Astrocyte (in vitro differentiated cells and primary cell): ENCODE results near the gene ANO6. TPM values are rescaled to one million over a fixed set of nuclear protein-coding genes. Genes with fewer than 3 reads are reported as not detected.

Experiments
- DNase-seq: peaks from one replicate; pipeline ENCODE4 v3.0.0-alpha.2; 2010; ENCODE audit warnings: low read depth
- FAIRE-seq: peaks from 2 replicates; lab custom pipeline; 2011; peaks lifted over from hg19 to GRCh38; lab: Jason Lieb, UNC
- H2AFZ ChIP-seq: 2 replicates; pipeline ENCODE4 v1.6.0; 2012; ENCODE audit warnings: low read depth, low read length, inconsistent platforms
- H3K27ac ChIP-seq: 2 replicates; pipeline ENCODE4 v1.5.1; 2011; ENCODE audit warnings: low read depth, low read length, inconsistent platforms
- H3K27me3 ChIP-seq: 2 replicates; pipeline ENCODE4 v1.6.0; 2011; ENCODE audit warnings: low read length, inconsistent platforms; ENCODE audit not compliant: insufficient read depth
- H3K36me3 ChIP-seq: 2 replicates; pipeline ENCODE4 v1.5.1; 2011; ENCODE audit warnings: low read length, inconsistent platforms; ENCODE audit not compliant: insufficient read depth
- H3K4me1 ChIP-seq: 2 replicates; pipeline ENCODE4 v1.5.1; 2011; ENCODE audit warnings: low read length, inconsistent platforms; ENCODE audit not compliant: insufficient read depth
- H3K4me2 ChIP-seq: 2 replicates; pipeline ENCODE4 v1.6.0; 2012; ENCODE audit warnings: low read length, inconsistent platforms
- H3K4me3 ChIP-seq: 2 replicates; pipeline ENCODE4 v1.5.1; 2011; ENCODE audit warnings: low read depth, mild to moderate bottlenecking, low read length, inconsistent platforms; ENCODE audit not compliant: insufficient read depth
- H3K79me2 ChIP-seq: 2 replicates; pipeline ENCODE4 v1.6.0; 2012; ENCODE audit warnings: mild to moderate bottlenecking, low read length, inconsistent platforms; ENCODE audit not compliant: insufficient read depth
- H3K9ac ChIP-seq: 2 replicates; pipeline ENCODE4 v1.6.0; 2012; ENCODE audit warnings: mild to moderate bottlenecking, low read length, inconsistent platforms
- H3K9me3 ChIP-seq: 2 replicates; pipeline ENCODE4 v1.5.1; 2012; ENCODE audit warnings: low read depth, mild to moderate bottlenecking, low read length, inconsistent platforms; ENCODE audit not compliant: insufficient read depth
- H4K20me1 ChIP-seq: 2 replicates; pipeline ENCODE4 v1.6.0; 2012; ENCODE audit warnings: low read length, inconsistent platforms; ENCODE audit not compliant: insufficient read depth
- H3K27ac Mint-ChIP-seq: one replicate; pipeline ENCODE4 v1.8.0; 2021; ENCODE audit warnings: mild to moderate bottlenecking, mixed read lengths; ENCODE audit not compliant: unreplicated experiment
- H3K27me3 Mint-ChIP-seq: one replicate; pipeline ENCODE4 v1.8.0; 2021; ENCODE audit warnings: low read depth, mixed read lengths; ENCODE audit not compliant: unreplicated experiment
- H3K36me3 Mint-ChIP-seq: one replicate; pipeline ENCODE4 v1.8.0; 2021; ENCODE audit warnings: low read depth, mixed read lengths; ENCODE audit not compliant: unreplicated experiment
- H3K4me1 Mint-ChIP-seq: one replicate; pipeline ENCODE4 v1.8.0; 2021; ENCODE audit warnings: low read depth, mixed read lengths; ENCODE audit not compliant: unreplicated experiment
- H3K4me3 Mint-ChIP-seq: one replicate; pipeline ENCODE4 v1.8.0; 2021; ENCODE audit warnings: mild to moderate bottlenecking, moderate library complexity, mixed read lengths; ENCODE audit not compliant: unreplicated experiment
- H3K9me3 Mint-ChIP-seq: one replicate; pipeline ENCODE4 v1.8.0; 2021; ENCODE audit warnings: mild to moderate bottlenecking, mixed read lengths; ENCODE audit not compliant: unreplicated experiment
- CTCF ChIP-seq: IDR thresholded peaks from 2 replicates; pipeline ENCODE4 v1.5.1; 2011; ENCODE audit warnings: low read depth, mild to moderate bottlenecking, inconsistent platforms, low read length, moderate library complexity; ENCODE audit not compliant: insufficient read depth
- EZH2 ChIP-seq: IDR thresholded peaks from 2 replicates; pipeline ENCODE4 v1.6.1; 2012; ENCODE audit warnings: mild to moderate bottlenecking, low read length, inconsistent platforms; ENCODE audit not compliant: insufficient read depth
- total RNA-seq: library from RNA; stranded (reverse); gene quantifications from 2 replicates; pipeline ENCODE4 v1.2.1, GENCODE V29; 2021

Gene ANO6
- total RNA-seq, 1 donor from 2014 or later = 113 TPM

- DNase-seq (no peak), FAIRE-seq (no peak)
- Mint-ChIP-seq H3K4me1 (peaks cover 20% of the 10 kb centered on the region), H3K27ac (peak overlapping the region; percentile 14), H3K36me3 (peaks cover 15% of the 10 kb centered on the region), H3K4me3 (no peak overlapping the region), H3K27me3 (no peaks in the 10 kb centered on the region), H3K9me3 (no peaks in the 10 kb centered on the region)
- peaks cover 13% of the 10 kb centered on the region for H3K36me3 ChIP-seq
- no peaks in the 10 kb centered on the region for H3K27me3 ChIP-seq
- H2AFZ ChIP-seq = no peak overlapping the region
- H3K4me1 ChIP-seq = no peaks in the 10 kb centered on the region
- no peak overlapping the region for H3K27ac ChIP-seq
- H3K79me2 ChIP-seq = no peaks in the 10 kb centered on the region
- no peak for TF ChIP-seq CTCF
- no peak for TF ChIP-seq EZH2
- no peak overlapping the region for H3K4me3 ChIP-seq
- H4K20me1 ChIP-seq = no peaks in the 10 kb centered on the region
- H3K9ac ChIP-seq = no peak overlapping the region
- H3K9me3 ChIP-seq = no peaks in the 10 kb centered on the region
- no peak overlapping the region for H3K4me2 ChIP-seq
Observed at GRCh38 chr12:45356822-45357538, 141.1 kb downstream of the ANO6 start.

GRCh38 chr12:45357539-45358417, 141.9 kb downstream of the ANO6 start:
- peaks cover 15% of the 10 kb centered on the region for H3K36me3 Mint-ChIP-seq
- H3K4me1 Mint-ChIP-seq = peaks cover 20% of the 10 kb centered on the region
- Histone ChIP-seq H3K9ac (no peak overlapping the region), H2AFZ (no peak overlapping the region), H3K36me3 (peaks cover 13% of the 10 kb centered on the region), H3K79me2 (no peaks in the 10 kb centered on the region), H3K4me1 (no peaks in the 10 kb centered on the region), H3K27ac (no peak overlapping the region), H4K20me1 (no peaks in the 10 kb centered on the region), H3K9me3 (no peaks in the 10 kb centered on the region), H3K27me3 (no peaks in the 10 kb centered on the region), H3K4me2 (no peak overlapping the region), H3K4me3 (no peak overlapping the region)
- no peak overlapping the region for H3K27ac Mint-ChIP-seq
- no peak for FAIRE-seq
- H3K4me3 Mint-ChIP-seq = no peak overlapping the region
- TF ChIP-seq EZH2 (no peak), CTCF (no peak)
- H3K27me3 Mint-ChIP-seq = no peaks in the 10 kb centered on the region
- no peaks in the 10 kb centered on the region for H3K9me3 Mint-ChIP-seq
- DNase-seq = no peak
